GM15510 (cell line): Measurements from ENCODE around the gene CYFIP2.

ENCODE experiments used
- POLR2A ChIP-seq: IDR thresholded peaks from 3 replicates; pipeline ENCODE4 v1.6.1; 2011; ENCODE audit warnings: borderline replicate concordance; ENCODE audit not compliant: insufficient read length; ENCODE audit errors: extremely low read depth

CYFIP2 gene

GRCh38 chr5:157345485-157345884 lies 79.6 kb downstream of the CYFIP2 start:
- TF ChIP-seq POLR2A: no peak

GRCh38 chr5:157347301-157348048 lies 81.6 kb downstream of the CYFIP2 start:
- TF ChIP-seq POLR2A: no peak

GRCh38 chr5:157348049-157348400 lies 82.1 kb downstream of the CYFIP2 start:
- no peak for TF ChIP-seq POLR2A

- TF ChIP-seq POLR2A: no peak
Observed at GRCh38 chr5:157350939-157351801, 85.2 kb downstream of the CYFIP2 start.

GRCh38 chr5:157351802-157352092 lies 85.8 kb downstream of the CYFIP2 start:
- TF ChIP-seq POLR2A: no peak

GRCh38 chr5:157352756-157353340 lies 86.9 kb downstream of the CYFIP2 start:
- TF ChIP-seq POLR2A: no peak

- TF ChIP-seq POLR2A: no peak
Observed at GRCh38 chr5:157354800-157355199, 88.9 kb downstream of the CYFIP2 start.

GRCh38 chr5:157356576-157356975 lies 90.7 kb downstream of the CYFIP2 start:
- TF ChIP-seq POLR2A: no peak

GRCh38 chr5:157357823-157358222 lies 91.9 kb downstream of the CYFIP2 start:
- TF ChIP-seq POLR2A: no peak

GRCh38 chr5:157358871-157359270 lies 92.9 kb downstream of the CYFIP2 start:
- TF ChIP-seq POLR2A: no peak

GRCh38 chr5:157359356-157360055 lies 93.6 kb downstream of the CYFIP2 start:
- TF ChIP-seq POLR2A: no peak

- TF ChIP-seq POLR2A: no peak
Observed at GRCh38 chr5:157362012-157362411, 96.1 kb downstream of the CYFIP2 start.

- no peak for TF ChIP-seq POLR2A
Observed at GRCh38 chr5:157362502-157362901, 96.6 kb downstream of the CYFIP2 start.

- no peak for TF ChIP-seq POLR2A
Observed at GRCh38 chr5:157362982-157363381, 97.1 kb downstream of the CYFIP2 start.

- no peak for TF ChIP-seq POLR2A
Observed at GRCh38 chr5:157365732-157366131, 99.8 kb downstream of the CYFIP2 start.
